ENCODE results near the gene HNF4A. TPM values are rescaled to one million over a fixed set of nuclear protein-coding genes. Genes with fewer than 3 reads are reported as not detected.
"Not testable (repeated sequence)": the region's sequence is repeated elsewhere in the genome, so short reads cannot be mapped to it uniquely, and the experiment has no call there.

The HNF4A gene
- total RNA-seq, 1 donor from 2014 or later, result not detected

GRCh38 chr20:44314870-44315269 is 40.6 kb upstream of the HNF4A start:
- Histone ChIP-seq H3K9me3 (no peaks in the 10 kb centered on the region), H3K36me3 (no peaks in the 10 kb centered on the region), H3K27ac (no peak overlapping the region), H3K4me1 (peaks cover 10% of the 10 kb centered on the region), H3K4me3 (no peak overlapping the region), H3K27me3 (no peaks in the 10 kb centered on the region)
- intact Hi-C loops (cut with DNase I), result loop anchor here (5.0 kb wide), 1 partner anchor 98 kb away; no protein-coding TSS in a partner anchor
- no peak for TF ChIP-seq POLR2AphosphoS5 (IDR thresholded peaks at IDR 0.05; ENCODE audit: insufficient read depth in 1 of 2, low read depth in 1 of 2)
- no peak for TF ChIP-seq POLR2A (IDR thresholded peaks at IDR 0.05)
- TF ChIP-seq CTCF (IDR thresholded peaks at IDR 0.05), result no peak
- no peak for DNase-seq (ENCODE audit: extremely low spot score in 2 of 2)

GRCh38 chr20:44319839-44320422 is 35.6 kb upstream of the HNF4A start:
- no peak for DNase-seq (ENCODE audit: extremely low spot score in 2 of 2)
- Histone ChIP-seq H3K27ac (no peak overlapping the region), H3K4me3 (no peak overlapping the region), H3K27me3 (no peaks in the 10 kb centered on the region), H3K36me3 (no peaks in the 10 kb centered on the region), H3K9me3 (no peaks in the 10 kb centered on the region), H3K4me1 (no peaks in the 10 kb centered on the region)
- intact Hi-C loops (cut with DNase I), result loop anchor here (5.0 kb wide), 1 partner anchor 103 kb away; no protein-coding TSS in a partner anchor
- TF ChIP-seq POLR2AphosphoS5 (IDR thresholded peaks at IDR 0.05; ENCODE audit: insufficient read depth in 1 of 2, low read depth in 1 of 2) (no peak), POLR2A (IDR thresholded peaks at IDR 0.05) (no peak), CTCF (IDR thresholded peaks at IDR 0.05) (no peak)

- no peak for TF ChIP-seq POLR2A (IDR thresholded peaks at IDR 0.05)
- peaks cover 7% of the 10 kb centered on the region for H3K4me1 ChIP-seq
- H3K27ac ChIP-seq, result no peak overlapping the region
- no peak overlapping the region for H3K4me3 ChIP-seq
- H3K36me3 ChIP-seq, result no peaks in the 10 kb centered on the region
- no peak for DNase-seq (ENCODE audit: extremely low spot score in 2 of 2)
- no peaks in the 10 kb centered on the region for H3K27me3 ChIP-seq
- no peaks in the 10 kb centered on the region for H3K9me3 ChIP-seq
- intact Hi-C loops (cut with DNase I), result no loop called here
Observed at GRCh38 chr20:44324343-44324742, 31.2 kb upstream of the HNF4A start.

- Histone ChIP-seq H3K36me3 (no peaks in the 10 kb centered on the region), H3K4me1 (peaks cover 7% of the 10 kb centered on the region), H3K4me3 (peak overlapping the region in 1 of 2 donors; percentile 10), H3K9me3 (no peaks in the 10 kb centered on the region), H3K27ac (no peak overlapping the region), H3K27me3 (no peaks in the 10 kb centered on the region)
- no peak for DNase-seq (ENCODE audit: extremely low spot score in 2 of 2)
- TF ChIP-seq CTCF (IDR thresholded peaks at IDR 0.05), result no peak
- no peak for TF ChIP-seq POLR2A (IDR thresholded peaks at IDR 0.05)
- TF ChIP-seq POLR2AphosphoS5 (IDR thresholded peaks at IDR 0.05; ENCODE audit: insufficient read depth in 1 of 2, low read depth in 1 of 2), result no peak
- intact Hi-C loops (cut with DNase I), result no loop called here
Observed at GRCh38 chr20:44326391-44327159, 28.9 kb upstream of the HNF4A start.

GRCh38 chr20:44327748-44328147 is 27.8 kb upstream of the HNF4A start:
- H3K27ac ChIP-seq; H3K27me3 ChIP-seq; intact Hi-C loops (cut with DNase I); H3K36me3 ChIP-seq; H3K4me1 ChIP-seq; H3K4me3 ChIP-seq; H3K9me3 ChIP-seq; DNase-seq (ENCODE audit: extremely low spot score in 2 of 2): not testable (repeated sequence)

GRCh38 chr20:44328428-44328827 is 27.1 kb upstream of the HNF4A start:
- no peaks in the 10 kb centered on the region for H3K27me3 ChIP-seq
- no peaks in the 10 kb centered on the region for H3K36me3 ChIP-seq
- DNase-seq (ENCODE audit: extremely low spot score in 2 of 2), result no peak
- intact Hi-C loops (cut with DNase I), result no loop called here
- peaks cover 7% of the 10 kb centered on the region for H3K4me1 ChIP-seq
- no peak overlapping the region for H3K4me3 ChIP-seq
- H3K27ac ChIP-seq, result no peak overlapping the region
- no peak for TF ChIP-seq POLR2AphosphoS5 (IDR thresholded peaks at IDR 0.05; ENCODE audit: insufficient read depth in 1 of 2, low read depth in 1 of 2)
- TF ChIP-seq POLR2A (IDR thresholded peaks at IDR 0.05), result no peak
- TF ChIP-seq CTCF (IDR thresholded peaks at IDR 0.05), result no peak
- no peaks in the 10 kb centered on the region for H3K9me3 ChIP-seq
